ENCODE measurements around the gene DNASE1L3. TPM values are rescaled to one million over a fixed set of nuclear protein-coding genes. Genes with fewer than 3 reads are reported as not detected.

Gene DNASE1L3
- polyA plus RNA-seq, 1 experiment = not detected

DNA sequence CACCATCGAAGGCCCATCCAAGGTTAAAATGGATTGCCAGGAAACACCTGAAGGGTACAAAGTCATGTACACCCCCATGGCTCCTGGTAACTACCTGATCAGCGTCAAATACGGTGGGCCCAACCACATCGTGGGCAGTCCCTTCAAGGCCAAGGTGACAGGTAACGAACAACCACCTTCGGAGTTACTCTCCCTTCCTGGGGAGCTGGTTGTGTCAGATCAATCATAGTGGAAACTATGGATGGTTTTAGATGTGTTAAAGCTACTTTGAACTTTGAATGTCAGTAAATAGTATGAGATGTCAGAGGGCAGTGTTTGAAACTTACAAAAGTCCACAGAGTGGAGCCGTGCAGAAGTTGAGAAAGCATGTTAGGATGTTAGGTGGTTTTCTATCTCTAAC, 42.3 kb downstream of the DNASE1L3 start:
- Histone ChIP-seq H3K9me3 (ENCODE audit: control insufficient read depth, insufficient read depth, low read length) (no peaks in the 10 kb centered on the region), H3K4me3 (ENCODE audit: low read depth, low read length) (no peak overlapping the region), H3K27me3 (ENCODE audit: control insufficient read depth, insufficient read depth, low read length) (no peaks in the 10 kb centered on the region), H3K27ac (ENCODE audit: low read depth, low read length) (no peak overlapping the region)
- CTCF ChIA-PET = interaction anchor here (0.8 to 4.1 kb wide), 7 partner anchors 8 to 206 kb away, joined by 3 to 76 read pairs (median 6); partner anchors contain the start of gene FLNB
- POLR2A ChIA-PET = no interaction called here
- no peak for DNase-seq (ENCODE audit: low read depth, low spot score)
- TF ChIP-seq, protein P1, sequence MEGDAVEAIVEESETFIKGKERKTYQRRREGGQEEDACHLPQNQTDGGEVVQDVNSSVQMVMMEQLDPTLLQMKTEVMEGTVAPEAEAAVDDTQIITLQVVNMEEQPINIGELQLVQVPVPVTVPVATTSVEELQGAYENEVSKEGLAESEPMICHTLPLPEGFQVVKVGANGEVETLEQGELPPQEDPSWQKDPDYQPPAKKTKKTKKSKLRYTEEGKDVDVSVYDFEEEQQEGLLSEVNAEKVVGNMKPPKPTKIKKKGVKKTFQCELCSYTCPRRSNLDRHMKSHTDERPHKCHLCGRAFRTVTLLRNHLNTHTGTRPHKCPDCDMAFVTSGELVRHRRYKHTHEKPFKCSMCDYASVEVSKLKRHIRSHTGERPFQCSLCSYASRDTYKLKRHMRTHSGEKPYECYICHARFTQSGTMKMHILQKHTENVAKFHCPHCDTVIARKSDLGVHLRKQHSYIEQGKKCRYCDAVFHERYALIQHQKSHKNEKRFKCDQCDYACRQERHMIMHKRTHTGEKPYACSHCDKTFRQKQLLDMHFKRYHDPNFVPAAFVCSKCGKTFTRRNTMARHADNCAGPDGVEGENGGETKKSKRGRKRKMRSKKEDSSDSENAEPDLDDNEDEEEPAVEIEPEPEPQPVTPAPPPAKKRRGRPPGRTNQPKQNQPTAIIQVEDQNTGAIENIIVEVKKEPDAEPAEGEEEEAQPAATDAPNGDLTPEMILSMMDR (IDR thresholded peaks at IDR 0.05; ENCODE audit: low read depth, low read length) = no peak

DNA sequence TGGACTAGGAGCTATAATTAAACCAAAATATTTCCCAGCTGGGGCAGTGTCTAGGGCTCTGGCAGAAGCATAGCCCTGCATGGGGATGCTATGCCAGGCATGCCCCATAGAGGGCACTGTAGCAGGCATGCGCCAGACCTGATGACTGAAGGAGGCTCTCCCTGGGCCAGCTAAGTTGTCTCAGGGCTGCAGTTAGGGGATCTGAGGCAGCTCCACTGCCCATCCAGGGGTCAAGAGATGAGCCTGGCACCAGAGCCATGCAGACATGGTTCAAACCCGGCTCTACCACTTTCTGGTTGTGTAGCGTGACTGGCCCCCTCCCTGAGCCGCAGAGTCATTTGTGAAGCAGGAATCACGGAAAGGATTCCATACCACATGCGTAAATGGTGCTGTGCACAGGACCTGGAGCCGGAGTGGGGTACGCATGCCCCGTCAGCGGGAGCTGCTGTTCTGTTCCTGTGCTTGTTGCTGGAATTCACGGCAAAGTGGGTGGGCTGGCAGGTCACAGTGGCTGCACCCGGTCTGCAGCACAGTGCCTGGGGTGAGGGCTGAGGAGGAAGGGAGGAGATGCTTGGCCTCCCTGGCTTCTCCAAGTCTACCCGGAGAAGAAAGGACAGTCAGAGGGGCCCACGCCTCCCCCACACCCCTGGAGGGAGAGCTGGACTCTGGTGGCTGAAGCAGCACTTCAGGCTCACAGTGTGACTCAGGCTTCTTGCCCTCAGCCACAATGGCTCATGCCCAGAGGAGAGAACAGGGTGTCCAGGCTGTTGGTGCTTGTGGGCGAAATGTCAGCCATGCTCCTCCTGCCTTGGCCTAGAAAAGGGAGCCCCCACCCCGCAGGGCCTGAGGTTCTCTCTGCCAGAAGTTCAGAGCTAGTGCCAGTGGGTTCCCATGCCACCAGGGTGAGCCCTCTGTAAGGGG, 43.1 kb downstream of the DNASE1L3 start:
- DNase-seq (ENCODE audit: low read depth, low spot score) = peak; percentile 37
- POLR2A ChIA-PET = interaction anchor here (0.8 to 0.9 kb wide), 2 partner anchors 10 to 152 kb away, joined by 4 to 5 read pairs; no protein-coding TSS in a partner anchor
- CTCF ChIA-PET = interaction anchor here (0.6 to 4.1 kb wide), 32 partner anchors 9 to 1711 kb away, joined by 3 to 76 read pairs (median 4); partner anchors contain the start of genes FLNB, HTD2 and RPP14
- Histone ChIP-seq H3K4me3 (ENCODE audit: low read depth, low read length) (no peak overlapping the region), H3K27ac (ENCODE audit: low read depth, low read length) (no peak overlapping the region), H3K9me3 (ENCODE audit: control insufficient read depth, insufficient read depth, low read length) (no peaks in the 10 kb centered on the region), H3K27me3 (ENCODE audit: control insufficient read depth, insufficient read depth, low read length) (no peaks in the 10 kb centered on the region)
- TF ChIP-seq, protein P1 (IDR thresholded peaks at IDR 0.05; ENCODE audit: low read depth, low read length) = peak; percentile 98

DNA sequence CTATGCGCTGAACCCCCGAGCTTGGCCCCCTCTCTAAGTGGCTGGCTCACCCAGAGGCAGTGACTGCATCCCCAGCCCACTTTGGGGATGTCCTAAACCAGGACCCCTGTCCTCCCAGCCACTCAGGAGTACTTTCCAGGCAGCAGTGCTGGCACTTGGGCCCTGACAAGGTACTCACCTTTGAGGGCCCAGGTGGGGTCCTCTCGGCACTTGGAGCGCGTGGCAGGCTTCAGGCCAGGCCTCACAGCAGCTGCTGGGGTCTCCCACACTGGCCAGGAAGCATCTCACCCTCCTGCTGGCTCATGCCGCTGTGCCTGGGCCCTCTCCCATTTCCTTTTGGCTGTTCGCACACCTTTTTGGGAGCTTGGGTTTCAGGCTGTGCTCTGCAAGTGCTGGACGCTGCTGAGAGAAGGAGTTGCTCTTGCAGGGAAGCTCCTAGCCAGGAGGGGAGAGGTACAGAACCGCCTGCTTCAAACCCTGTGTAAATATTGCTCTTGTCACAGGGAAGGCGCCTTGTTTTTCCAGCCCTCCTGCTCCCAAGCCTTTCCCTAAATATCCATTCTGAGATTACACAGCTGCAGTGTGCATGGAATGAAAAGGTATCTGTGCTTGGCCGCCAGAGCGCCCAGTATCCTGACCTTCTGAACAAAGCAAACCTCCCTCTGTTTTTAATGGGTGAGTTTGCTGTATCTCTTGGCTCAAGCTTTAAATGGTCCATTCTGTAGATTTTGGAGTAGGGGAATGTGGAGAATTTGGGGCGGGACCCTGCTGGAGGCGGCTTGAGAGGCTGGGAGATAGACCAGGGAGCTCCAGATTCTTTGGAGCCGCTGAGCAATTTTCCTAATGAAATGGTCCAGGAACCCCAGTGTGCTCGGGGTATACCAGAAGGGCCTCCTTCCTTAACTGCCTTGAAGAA, 45.6 kb downstream of the DNASE1L3 start:
- DNase-seq (ENCODE audit: low read depth, low spot score) = no peak
- Histone ChIP-seq H3K27me3 (ENCODE audit: control insufficient read depth, insufficient read depth, low read length) (no peaks in the 10 kb centered on the region), H3K4me3 (ENCODE audit: low read depth, low read length) (no peak overlapping the region), H3K9me3 (ENCODE audit: control insufficient read depth, insufficient read depth, low read length) (no peaks in the 10 kb centered on the region), H3K27ac (ENCODE audit: low read depth, low read length) (peak overlapping the region; percentile 52)
- CTCF ChIA-PET = interaction anchor here (0.6 to 4.1 kb wide), 10 partner anchors 12 to 203 kb away, joined by 3 to 76 read pairs (median 4); partner anchors contain the start of genes FLNB, HTD2 and RPP14
- POLR2A ChIA-PET = interaction anchor here (1.2 to 1.3 kb wide), 2 partner anchors 141 to 157 kb away, joined by 3 to 4 read pairs; partner anchors contain the start of genes FLNB, HTD2 and RPP14
- TF ChIP-seq, protein P1 (IDR thresholded peaks at IDR 0.05; ENCODE audit: low read depth, low read length) = no peak

DNA sequence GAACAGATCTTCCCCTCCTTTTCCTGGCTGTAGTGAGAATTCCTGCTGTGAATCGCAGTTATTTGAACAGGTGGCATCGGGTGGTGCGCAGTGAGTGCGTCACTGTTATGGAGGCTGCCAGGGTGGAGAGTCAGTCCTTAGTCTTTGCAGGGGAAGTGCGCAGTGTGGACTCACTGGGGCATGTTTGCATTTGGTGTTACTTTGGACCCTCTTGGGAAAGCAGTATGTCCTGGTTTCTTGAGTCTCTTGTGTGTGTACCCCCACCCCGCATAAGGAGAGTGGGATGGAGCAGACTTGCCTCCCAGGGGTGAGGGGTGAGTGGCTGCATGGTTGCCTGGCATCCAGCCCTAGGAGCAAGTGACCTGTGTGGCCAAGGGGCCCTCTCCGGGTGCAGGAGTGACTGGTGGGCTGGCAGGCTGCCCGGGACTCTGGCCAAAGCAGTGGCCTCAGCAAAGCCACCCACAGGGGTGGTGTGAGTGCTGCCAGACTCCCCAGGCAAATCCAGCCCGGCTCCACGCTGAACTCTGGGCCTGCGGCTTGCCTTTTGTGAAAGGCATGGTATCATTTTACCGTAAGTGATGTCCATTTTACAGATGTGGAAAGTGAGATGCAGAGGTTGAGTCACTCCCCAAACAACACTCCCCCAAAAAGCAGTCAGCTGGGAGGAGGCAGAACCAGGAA, 46.4 kb downstream of the DNASE1L3 start:
- H3K27me3 ChIP-seq (ENCODE audit: control insufficient read depth, insufficient read depth, low read length) = no peaks in the 10 kb centered on the region
- no peaks in the 10 kb centered on the region for H3K9me3 ChIP-seq (ENCODE audit: control insufficient read depth, insufficient read depth, low read length)
- peak overlapping the region; percentile 52 for H3K27ac ChIP-seq (ENCODE audit: low read depth, low read length)
- no peak overlapping the region for H3K4me3 ChIP-seq (ENCODE audit: low read depth, low read length)
- peak; percentile 33 for DNase-seq (ENCODE audit: low read depth, low spot score)
- POLR2A ChIA-PET = no interaction called here
- TF ChIP-seq, protein P1 (IDR thresholded peaks at IDR 0.05; ENCODE audit: low read depth, low read length) = no peak
- CTCF ChIA-PET = interaction anchor here (0.6 to 2.3 kb wide), 5 partner anchors 13 to 202 kb away, joined by 3 to 5 read pairs (median 3); partner anchors contain the start of genes FLNB, HTD2 and RPP14
